Tibial artery (tissue), 4 donors: ENCODE data around the gene AKAP13.

Experiments
- DNase-seq, 2 donors: peaks; one replicate each; pipeline ENCODE4 v3.0.0-alpha.2; 2019
- H3K27ac ChIP-seq, 2 donors: fragments of 200-600 bp; sonication (generic) in 1 of 2; 1 replicate in 1 of 2; 2 replicates in 1 of 2; pipeline ENCODE4 v1.5.1; 2018 to 2019; ENCODE audit warnings: mild to moderate bottlenecking in 1 of 2
- H3K27me3 ChIP-seq, 2 donors: fragments of 200-600 bp; sonication (generic) in 1 of 2; one replicate each; pipeline versions ENCODE4 v1.5.1 to v1.6.0; 2016 to 2019
- H3K36me3 ChIP-seq, 3 donors: fragments of 200-600 bp; sonication (generic) in 2 of 3; one replicate each; pipeline ENCODE4 v1.5.1; 2016 to 2019; ENCODE audit warnings: mild to moderate bottlenecking in 2 of 3
- H3K4me1 ChIP-seq, 4 donors: fragments of 200-600 bp; sonication (generic) in 2 of 4; 1 replicate in 3 of 4; 2 replicates in 1 of 4; pipeline ENCODE4 v1.5.1; 2016 to 2019
- H3K4me3 ChIP-seq, 2 donors: fragments of 200-600 bp; sonication (generic) in 1 of 2; 1 replicate in 1 of 2; 2 replicates in 1 of 2; pipeline ENCODE4 v1.5.1; 2018 to 2019; ENCODE audit warnings: mild to moderate bottlenecking in 2 of 2
- H3K9me3 ChIP-seq, 3 donors: fragments of 200-600 bp; sonication (generic) in 1 of 3; one replicate each; pipeline ENCODE4 v1.5.1; 2016 to 2019
- CTCF ChIP-seq, 2 experiments: fragments of 200-600 bp in 1 of 2; fragments of 450-650 bp in 1 of 2; IDR thresholded peaks; one replicate each; pipeline ENCODE4 v1.5.1; 2017 to 2019; ENCODE audit warnings: antibody characterized with exemption in 2 of 2, mild to moderate bottlenecking in 1 of 2, moderate library complexity in 1 of 2
- intact Hi-C: fragments of 100-400 bp; cut with DNase I; formaldehyde crosslinking; loops from one replicate; pipeline ENCODE4 v1.15.0; 2023; ENCODE audit warnings: low total_unique reads

Gene AKAP13

GRCh38 chr15:85399627-85400026, 19.2 kb downstream of the AKAP13 start:
- DNase-seq, result no peak
- Histone ChIP-seq H3K27me3 (no peaks in the 10 kb centered on the region), H3K9me3 (no peaks in the 10 kb centered on the region), H3K36me3 (no peaks in the 10 kb centered on the region), H3K4me1 (peaks cover 0 to 35% (median 23%) of the 10 kb centered on the region in 4 donors), H3K27ac (no peak overlapping the region), H3K4me3 (no peak overlapping the region)
- intact Hi-C loops, result no loop called here
- TF ChIP-seq CTCF (IDR thresholded peaks at IDR 0.05), result no peak

GRCh38 chr15:85400606-85401005, 20.2 kb downstream of the AKAP13 start:
- Histone ChIP-seq H3K4me3 (no peak overlapping the region), H3K4me1 (peaks cover 0 to 45% (median 30%) of the 10 kb centered on the region in 4 donors), H3K27me3 (no peaks in the 10 kb centered on the region), H3K36me3 (no peaks in the 10 kb centered on the region), H3K27ac (no peak overlapping the region), H3K9me3 (no peaks in the 10 kb centered on the region)
- no peak for TF ChIP-seq CTCF (IDR thresholded peaks at IDR 0.05)
- intact Hi-C loops, result no loop called here
- no peak for DNase-seq

GRCh38 chr15:85401108-85401774, 20.8 kb downstream of the AKAP13 start:
- Histone ChIP-seq H3K27me3 (no peaks in the 10 kb centered on the region), H3K9me3 (no peaks in the 10 kb centered on the region), H3K36me3 (no peaks in the 10 kb centered on the region), H3K27ac (peak overlapping the region in 1 of 2 donors; percentile 43), H3K4me1 (peaks cover 0 to 52% (median 36%) of the 10 kb centered on the region in 4 donors), H3K4me3 (no peak overlapping the region)
- no peak for TF ChIP-seq CTCF (IDR thresholded peaks at IDR 0.05)
- intact Hi-C loops, result no loop called here
- no peak for DNase-seq

- Histone ChIP-seq H3K27ac (peak overlapping the region; percentile 34 to 43), H3K27me3 (no peaks in the 10 kb centered on the region), H3K9me3 (no peaks in the 10 kb centered on the region), H3K36me3 (no peaks in the 10 kb centered on the region), H3K4me1 (peaks cover 0 to 60% (median 44%) of the 10 kb centered on the region in 4 donors), H3K4me3 (no peak overlapping the region)
- intact Hi-C loops, result no loop called here
- DNase-seq, result no peak
- TF ChIP-seq CTCF (IDR thresholded peaks at IDR 0.05), result no peak
Measured at GRCh38 chr15:85402195-85402881, 21.9 kb downstream of the AKAP13 start.

- no peak overlapping the region for H3K4me3 ChIP-seq
- no peak for TF ChIP-seq CTCF (IDR thresholded peaks at IDR 0.05)
- no peaks in the 10 kb centered on the region for H3K9me3 ChIP-seq
- no peak overlapping the region for H3K27ac ChIP-seq
- H3K27me3 ChIP-seq, result no peaks in the 10 kb centered on the region
- peak in 1 of 2 donors; percentile 59 for DNase-seq
- H3K36me3 ChIP-seq, result no peaks in the 10 kb centered on the region
- intact Hi-C loops, result no loop called here
- H3K4me1 ChIP-seq, result peaks cover 0 to 74% (median 50%) of the 10 kb centered on the region in 4 donors
Measured at GRCh38 chr15:85403745-85404144, 23.3 kb downstream of the AKAP13 start.
